ENCODE results near the gene FAM13A. TPM values are rescaled to one million over a fixed set of nuclear protein-coding genes. Genes with fewer than 3 reads are reported as not detected.
"Not testable (repeated sequence)": the region's sequence is repeated elsewhere in the genome, so short reads cannot be mapped to it uniquely, and the experiment has no call there.

Gene FAM13A
- total RNA-seq (2014; rRNA removed; shearing (Covaris generic)): 8.0 and 9.9 TPM in 2 replicates

DNA sequence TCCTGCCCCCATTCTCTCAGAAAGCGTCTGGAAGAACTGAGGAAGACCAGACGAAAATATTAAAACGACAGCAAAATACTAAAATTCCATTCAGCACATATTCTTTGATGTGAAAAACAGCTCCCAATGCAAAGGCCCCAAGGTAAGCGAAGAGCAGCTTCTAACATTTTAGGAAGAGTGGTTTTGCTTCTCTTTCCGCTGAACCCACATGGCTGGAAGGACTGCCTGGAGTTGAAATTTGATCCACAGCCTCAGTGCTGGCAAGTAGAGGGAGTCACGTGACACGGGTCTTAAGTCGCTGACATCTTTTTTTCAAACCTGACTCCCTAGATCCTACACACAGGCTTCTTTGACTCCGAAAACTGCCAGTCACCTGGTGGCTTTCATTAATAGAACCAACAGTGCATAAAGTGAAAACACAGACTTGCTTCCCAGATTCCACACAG is at the start of gene FAM13A:
Gene FAM13A, minus strand, starts transcription at position 233 of the 446 bp plus-strand sequence. Its CDS starts 221 bp downstream, at position 12.
- peak; percentile 93 for DNase-seq (ENCODE audit: low read depth)

DNA sequence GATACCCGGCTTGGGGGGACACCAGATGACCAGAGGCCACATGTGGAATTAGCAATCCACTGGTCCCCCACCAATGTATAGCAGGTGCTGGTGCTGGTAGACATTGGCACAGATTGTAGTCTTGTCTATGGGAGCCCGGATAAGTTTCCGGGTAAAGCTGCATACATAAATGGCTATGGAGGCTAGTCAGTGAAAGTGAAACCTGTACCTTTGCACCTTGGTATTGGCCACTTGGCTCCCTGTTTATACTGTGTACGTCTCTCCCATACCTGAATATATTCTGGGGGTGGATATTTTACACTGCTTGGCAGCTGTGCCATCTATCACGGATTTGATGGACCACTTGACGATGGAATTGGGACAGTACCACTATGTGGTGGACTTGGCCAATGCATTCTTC is 48.7 kb upstream of the FAM13A start:
- DNase-seq (ENCODE audit: low read depth): no peak

DNA sequence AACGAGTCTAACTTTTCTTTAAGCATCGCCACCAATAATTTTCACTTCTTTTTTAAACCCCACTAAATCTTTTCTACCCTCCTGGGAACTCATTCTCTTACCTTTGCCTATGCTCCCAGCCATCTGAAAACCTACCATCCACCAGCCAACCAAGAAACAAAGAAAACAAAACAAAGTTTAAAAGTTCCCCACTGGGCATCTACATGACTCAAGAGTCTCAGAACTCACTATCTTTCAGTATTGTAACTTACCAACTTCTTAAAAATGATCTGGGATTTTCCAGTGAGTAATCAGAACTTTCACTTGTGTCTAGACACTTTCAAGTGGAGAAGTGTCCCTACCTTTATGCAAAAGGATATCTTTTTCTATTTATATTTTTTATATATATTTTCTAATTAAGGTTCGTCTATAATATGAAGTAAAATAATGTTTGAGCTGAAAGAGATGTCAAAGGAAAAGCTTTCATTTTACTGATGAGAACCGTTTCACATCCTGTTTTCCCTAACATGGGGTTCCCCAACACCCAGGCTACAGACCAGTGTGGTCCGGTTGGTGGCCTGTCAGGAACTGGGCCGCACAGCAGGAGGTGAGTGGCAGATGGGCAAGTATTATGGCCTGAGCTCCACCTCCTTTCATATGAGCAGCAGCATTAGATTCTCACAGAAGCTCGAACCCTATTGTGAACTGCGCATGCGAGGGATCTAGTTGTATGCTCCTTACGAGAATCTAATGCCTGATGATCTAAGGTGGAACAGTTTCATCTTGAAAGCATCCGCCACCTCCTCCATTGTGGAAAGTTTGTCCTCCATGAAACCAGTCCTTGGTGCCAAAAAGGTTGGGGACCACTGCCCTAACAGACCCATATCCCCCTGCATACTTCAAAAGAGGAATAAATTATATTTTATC is 44.5 kb upstream of the FAM13A start:
- peak; percentile 15 for DNase-seq (ENCODE audit: low read depth)

DNA sequence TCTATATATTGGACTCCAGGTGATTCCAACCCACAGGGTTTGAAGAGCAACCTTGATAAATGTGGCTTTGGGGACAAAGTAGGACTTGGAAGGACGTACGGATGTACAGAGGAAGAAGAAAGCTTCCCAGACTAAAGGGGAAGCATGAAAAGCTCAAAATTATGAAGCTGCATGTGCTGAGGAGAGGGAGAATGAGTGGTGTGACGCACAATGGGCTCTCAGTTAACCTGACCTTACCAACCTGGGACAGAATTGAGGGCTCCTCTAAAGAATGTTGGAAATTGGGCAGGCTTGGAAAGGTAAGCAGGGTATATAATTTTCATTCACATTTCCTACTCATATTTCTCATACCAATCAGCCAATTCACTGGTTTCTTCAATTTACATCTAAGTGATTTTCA is 43.9 kb upstream of the FAM13A start:
- no peak for DNase-seq (ENCODE audit: low read depth)

DNA sequence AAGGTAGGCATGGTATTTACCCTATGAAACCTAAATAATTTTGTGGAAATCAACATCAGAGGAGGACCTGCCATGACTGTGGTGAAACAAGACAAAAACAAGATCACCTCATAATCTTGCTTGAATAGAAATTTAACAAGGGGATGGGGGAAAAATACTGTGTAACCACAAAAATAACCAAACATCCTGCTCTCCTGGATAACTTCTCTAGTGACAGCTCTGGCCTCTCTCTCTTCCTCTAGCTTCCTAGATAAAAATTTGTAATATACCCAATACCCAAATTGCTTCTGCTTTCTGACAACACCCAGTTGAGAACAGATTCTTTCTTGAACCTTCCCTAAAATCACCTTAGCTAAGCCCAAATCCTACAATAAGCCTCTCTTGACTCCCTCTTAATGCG is 42.5 kb upstream of the FAM13A start:
- no peak for DNase-seq (ENCODE audit: low read depth)

DNA sequence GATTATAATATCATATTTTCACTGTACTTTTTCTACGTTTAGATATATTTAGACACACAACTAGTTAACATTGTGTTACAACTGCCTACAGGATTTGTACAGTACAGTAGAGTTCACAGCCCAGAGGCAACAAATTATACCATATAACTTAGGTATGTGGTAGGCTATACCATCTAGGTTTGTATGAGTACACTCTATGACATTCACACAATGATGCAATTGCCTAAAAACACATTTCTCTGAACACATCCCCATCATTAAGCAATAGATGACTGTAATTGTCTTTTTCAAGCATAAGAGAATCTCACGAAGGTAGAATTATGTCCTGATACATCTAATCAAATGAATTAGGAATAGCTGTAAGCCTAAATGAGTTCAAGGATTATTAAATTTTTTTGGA is 42.0 kb upstream of the FAM13A start:
- no peak for DNase-seq (ENCODE audit: low read depth)

DNA sequence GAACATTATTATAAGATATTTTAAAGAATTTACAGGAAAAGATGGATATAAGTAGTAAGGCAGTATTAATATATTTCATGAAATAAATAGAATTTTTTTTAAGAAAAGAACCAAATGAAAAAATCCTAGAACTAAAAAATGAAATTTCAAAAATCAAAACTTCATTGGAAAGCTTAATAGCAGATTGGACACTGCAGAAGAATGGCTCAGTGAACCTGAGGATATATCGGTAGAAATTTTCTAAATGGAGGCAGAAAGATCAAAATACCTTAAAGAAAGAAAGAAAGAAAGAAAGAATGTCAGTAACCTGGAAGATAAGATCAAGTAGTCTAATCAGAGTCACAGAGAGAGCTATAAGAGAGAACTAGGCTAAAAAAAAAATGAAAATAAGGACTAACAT is 21.3 kb upstream of the FAM13A start:
- DNase-seq (ENCODE audit: low read depth): no peak

DNA sequence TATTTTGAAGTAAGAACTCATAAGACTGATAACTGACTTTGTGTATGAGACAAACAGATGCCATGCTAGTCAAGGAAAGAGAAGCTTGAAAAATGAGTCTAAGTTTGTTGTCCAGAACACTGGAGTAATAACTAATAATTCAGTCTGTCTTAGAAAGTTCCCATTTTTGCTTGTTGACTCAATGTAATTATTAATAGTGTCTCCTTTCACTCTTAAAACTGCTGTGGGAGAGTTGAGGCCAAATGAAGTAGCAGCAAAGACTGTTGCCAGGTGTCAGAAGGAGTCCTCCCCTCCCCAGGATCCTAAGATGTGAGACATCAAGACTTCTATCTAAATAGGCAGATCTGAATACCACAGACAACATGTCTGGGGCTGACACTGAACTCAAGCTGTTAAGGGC is 20.8 kb upstream of the FAM13A start:
- DNase-seq (ENCODE audit: low read depth): no peak

DNA sequence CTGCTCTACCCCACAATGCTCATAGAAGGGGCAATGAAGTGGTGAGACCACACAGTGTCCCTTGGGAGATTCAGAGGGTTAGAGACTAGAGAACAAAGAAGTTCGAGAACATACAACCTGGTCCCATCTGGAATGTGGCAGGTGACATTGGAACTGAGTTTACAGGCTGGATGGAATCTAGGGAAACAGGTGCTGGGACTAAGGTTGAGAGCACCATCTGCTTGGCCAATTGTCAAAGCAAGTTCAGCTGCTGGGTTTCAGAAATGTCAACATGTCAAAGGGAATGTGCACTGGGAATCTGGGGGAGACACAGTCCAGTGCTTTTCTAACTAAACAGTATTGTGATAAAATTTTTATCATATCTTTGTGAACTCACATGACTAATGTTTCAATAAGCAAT is 15.9 kb upstream of the FAM13A start:
- DNase-seq (ENCODE audit: low read depth): no peak

DNA sequence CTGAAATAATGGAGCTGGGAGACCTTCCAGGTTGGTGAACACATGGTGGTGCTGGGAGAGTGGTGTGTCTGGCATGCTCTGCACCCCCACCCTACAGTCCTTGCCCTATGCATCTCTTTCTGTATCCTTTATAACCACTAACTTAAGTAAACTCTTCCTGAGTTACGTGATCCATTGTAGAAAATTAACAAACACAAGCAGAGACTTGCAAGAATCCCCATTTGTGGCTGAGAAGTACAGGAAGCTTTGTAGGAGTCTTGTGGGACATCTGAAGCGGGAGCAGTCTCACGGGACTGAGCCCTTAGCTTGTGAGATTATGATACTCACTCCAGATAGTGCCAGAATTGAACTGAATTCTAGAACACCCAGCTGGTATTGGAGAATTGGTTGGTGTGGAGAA is 14.3 kb upstream of the FAM13A start:
- DNase-seq (ENCODE audit: low read depth): no peak

DNA sequence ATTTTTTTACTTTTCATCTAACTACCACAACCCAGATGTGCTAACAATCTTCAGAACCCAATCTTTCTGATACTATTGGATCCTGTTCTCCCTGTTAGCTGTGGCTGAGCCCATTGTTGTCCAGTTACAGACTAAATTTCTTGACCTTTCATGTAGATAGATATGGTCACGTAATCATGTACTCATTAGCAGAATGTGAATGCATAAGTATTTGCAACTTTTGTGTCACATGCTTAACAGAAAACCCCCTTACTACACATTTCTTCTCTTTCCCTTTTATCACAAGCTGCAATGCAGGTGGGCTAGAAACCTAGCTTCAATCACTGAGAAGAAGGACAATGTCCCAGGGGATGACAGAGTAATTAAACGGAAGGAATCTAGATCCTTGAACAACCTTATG is 13.1 kb upstream of the FAM13A start:
- DNase-seq (ENCODE audit: low read depth): no peak

DNA sequence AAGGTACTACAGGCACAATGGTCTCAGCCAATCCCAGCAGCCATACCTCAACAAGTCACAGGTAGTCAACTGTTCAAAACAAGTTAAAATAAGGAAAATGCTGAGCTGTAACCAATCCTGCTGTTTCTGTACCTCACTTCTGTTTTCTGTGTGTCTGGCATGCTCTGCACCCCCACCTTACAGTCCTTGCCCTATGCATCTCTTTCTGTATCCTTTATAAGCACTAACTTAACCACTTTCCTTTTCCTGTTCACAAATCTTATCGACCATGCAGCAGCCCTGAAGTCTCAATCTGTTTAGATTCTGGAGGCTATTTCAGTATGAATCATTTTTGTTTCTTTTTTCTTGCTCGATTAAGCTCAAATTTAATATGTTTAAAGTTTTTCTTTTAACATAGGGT is 12.5 kb upstream of the FAM13A start:
- no peak for DNase-seq (ENCODE audit: low read depth)

DNA sequence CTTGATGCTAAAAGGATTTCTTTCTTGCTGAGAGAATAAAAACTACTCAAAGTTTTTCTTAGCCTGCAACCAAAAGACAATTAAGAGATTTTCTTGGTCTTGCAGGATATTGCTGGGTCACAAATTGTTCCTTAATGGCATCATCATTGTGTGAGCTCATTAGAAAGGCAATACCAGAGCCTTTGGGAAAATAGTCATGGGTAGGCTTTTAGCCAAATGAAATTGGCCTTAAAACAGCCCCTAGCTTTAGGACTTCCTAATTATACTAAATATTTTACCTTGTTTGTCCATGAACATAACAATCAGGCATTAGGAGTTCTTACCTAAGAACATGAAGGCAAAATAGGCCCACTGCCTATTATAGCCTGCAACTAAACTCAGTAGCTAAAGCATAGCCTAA is 10.4 kb upstream of the FAM13A start:
- DNase-seq (ENCODE audit: low read depth): no peak

DNA sequence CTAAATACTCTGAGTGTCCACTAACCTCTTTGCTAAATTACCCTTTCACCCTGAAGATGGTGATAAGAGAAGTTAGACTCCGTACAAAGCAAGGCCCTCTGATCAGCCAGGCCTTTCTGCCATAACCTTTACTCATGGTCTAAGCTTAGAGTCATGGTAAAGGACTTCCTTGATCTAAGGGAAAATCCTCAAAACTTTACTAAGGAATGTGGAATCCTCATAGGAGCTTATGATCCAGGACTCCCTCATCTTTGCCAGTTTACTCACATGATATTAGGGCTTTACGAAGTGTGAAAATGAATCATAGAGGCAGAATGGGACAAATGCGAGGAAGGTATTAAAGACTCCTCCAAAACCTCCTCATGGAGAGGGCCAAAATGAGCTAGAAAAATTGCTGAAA is 7.9 kb upstream of the FAM13A start:
- no peak for DNase-seq (ENCODE audit: low read depth)

DNA sequence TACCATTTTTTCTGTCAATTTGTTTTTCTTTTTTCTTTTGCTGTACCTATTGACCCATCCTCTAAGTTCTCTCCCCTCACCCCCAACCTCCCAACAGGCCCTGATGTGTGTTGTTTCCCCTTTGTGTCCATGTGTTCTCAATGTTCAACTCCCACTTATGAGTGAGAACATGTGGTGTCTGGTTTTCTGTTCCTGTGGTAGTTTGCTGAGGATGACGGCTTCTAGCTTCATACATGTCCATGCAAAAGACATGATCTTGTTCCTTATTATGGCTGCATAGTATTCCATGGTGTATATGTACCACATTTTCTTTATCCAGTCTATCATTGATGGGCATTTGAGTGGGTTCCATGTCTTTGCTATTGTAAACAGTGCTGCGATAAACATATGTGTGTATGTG is 859 bp upstream of the FAM13A start:
- not testable (repeated sequence) for DNase-seq (ENCODE audit: low read depth)

DNA sequence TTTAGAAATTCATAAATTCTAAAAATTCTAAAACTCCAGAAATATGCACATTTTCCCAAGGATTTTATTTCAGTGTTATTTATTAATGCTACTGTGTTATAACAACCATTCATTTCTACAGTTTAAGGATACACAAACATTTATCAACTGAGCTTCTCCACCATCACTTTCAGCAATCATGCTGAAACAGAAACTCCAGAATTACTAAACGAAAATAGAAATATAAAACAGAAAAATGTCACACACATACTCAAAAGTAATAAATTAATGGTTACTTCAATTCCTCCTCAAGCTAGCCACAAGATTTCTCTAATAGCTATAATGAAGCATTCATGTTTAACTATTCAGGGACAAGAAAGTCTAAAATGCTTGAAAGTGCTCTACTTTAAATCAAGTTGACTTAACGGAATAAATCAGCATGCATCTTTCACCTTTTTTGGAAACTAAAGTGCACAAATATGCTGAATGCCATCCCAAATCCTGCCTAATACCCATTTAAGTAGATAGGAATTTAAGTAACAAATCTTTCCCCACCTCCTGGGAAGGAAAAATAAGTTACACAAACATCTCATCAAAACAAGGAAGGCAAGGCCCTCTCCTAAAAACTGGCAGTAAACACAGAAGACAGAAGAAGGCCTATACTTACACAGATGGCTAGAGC is 563 bp downstream of the FAM13A start:
- no peak for DNase-seq (ENCODE audit: low read depth)

DNA sequence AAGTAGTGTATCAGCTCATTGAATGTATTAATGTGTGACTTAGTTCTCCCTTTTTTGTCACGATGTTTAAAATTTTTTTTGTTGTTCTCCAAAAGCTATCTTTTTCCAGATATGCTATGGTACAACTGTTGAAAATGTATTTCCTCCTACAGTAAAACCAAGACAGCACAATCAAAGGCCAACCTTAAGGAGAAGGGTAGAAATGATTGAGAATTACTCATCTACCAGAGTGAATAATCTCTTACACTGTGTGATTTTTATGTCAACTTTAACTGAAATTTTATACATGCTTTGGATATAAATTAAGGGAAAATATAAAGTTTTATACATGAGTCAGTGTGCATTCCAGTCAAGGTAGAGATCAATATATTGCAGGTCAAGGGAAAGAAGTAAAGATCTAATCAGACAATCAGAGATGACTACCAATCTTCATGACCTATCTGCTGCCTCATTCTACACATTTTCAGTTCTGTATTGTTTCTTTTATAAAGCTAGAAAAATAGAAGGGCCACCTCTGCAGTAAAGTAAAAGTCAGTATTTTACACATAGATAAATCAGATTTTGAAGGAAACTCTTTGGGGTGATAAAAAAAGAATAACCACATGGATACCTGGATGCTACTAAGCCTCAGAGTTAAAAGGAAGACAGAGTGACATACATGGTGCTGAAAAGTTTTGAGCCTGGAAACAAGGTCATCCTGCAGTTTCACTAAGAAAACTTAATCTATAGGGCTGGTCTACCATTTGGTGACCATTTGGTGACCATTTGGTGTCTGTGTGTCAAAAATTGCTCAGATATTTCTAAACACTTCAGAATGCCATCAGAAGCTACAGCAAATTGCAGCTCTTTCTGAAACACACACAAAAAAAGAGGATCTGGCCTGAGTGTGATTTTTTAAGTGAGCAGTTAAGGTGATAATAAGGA is 1.6 kb downstream of the FAM13A start:
- no peak for DNase-seq (ENCODE audit: low read depth)

DNA sequence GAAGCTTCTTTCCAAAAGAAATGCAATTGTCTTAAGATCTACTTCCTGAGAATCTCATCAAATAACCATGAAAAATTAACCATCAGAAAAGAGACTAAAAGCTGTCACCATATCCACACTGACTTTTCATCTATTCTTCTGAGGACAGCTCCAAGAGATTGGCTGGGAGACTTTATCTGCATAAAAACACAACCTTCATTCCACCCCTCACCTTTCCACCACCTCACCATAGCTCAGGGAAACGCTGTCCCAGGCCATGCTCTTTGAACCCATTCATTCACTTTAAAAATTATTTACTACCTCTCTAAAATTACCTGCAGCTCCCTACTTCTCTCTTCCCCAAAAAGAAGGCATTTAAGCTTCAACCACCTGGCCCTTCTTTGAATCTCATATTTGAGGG is 2.4 kb downstream of the FAM13A start:
- no peak for DNase-seq (ENCODE audit: low read depth)

DNA sequence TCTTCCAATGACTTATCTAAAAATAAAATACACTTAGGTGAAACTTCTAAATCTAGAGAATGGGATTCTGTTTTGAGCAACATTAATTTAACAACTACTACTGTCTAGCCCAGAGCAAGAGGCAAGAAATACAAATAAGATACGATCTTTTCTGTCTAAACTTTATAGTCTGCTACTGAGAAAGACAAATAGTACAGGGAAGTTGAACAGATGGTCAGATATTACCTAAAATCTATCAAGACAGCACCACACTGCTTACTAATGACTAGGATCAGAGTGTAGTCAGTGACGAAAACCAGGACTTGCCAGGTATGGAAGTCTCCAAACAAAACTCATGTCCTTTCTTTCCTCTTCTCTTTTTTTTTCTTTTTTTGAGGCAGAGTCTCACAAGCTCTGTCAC is 7.1 kb downstream of the FAM13A start:
- DNase-seq (ENCODE audit: low read depth): no peak

DNA sequence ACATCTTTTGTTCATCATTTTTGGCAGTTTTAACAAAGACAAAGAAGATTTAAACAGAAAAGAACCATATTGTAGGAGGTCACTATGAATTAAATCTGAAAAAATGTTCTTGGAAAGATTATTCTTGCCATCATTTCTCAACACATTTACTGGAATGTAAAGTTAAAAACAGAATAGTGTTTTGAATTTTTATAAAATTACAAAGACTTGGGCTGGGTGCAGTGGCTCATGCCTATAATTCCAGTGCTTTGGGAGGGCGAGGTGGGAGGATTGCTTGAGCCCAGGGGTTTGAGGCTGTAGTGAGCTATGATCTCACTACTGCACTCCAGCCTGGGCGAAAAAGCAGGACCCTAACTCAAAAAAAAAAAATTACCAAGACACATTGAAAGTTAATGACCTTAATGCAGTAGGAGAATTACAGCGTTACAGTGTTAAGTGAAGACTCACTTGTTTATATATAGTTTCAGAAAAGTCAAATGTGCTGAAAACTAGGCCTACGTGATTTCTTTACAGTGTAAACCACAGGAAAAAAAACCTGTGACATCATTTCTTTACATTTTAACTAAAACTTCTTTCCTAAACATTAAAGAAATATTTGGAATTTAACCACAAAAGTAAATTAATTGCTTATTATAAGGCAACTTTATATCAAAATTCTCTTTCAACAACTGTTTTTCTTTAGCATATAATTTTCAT is 7.9 kb downstream of the FAM13A start:
- DNase-seq (ENCODE audit: low read depth): no peak

DNA sequence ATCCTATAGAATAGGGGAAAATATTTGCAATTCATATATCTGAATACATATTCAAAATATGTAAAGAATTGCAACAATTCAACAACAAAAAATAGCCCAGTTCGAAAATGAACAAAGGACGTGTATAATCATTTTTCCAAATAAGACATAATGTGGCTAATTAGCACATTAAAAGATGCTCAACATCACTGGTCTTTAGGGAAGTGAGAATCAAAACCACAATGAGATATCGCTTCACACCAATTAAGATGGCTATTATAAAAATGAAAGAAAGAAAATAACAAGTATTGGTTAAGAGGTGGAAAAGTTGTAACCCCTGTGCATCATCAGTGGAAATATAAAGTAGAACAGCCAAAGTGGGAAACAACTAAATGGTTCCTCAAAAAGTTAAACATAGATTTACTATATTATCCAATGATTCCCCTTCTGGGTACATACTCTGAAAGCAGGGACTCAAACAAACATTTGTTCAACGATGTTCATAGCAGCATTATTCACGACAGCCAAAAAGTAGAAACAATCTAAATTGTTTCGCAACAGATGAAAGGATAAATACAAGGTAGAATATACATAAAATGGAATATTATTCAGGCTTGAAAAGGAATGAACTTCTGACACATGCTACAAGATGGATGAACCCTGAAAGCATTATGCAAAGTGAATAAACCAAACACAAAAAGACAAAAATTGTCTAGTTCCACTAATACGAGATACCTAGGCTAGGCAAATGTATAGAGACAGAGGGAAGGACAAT is 12.7 kb downstream of the FAM13A start:
- DNase-seq (ENCODE audit: low read depth): no peak

Measured in RPMI7951 (cell line).